ENCODE data around the gene ZNF730.
"Not testable (repeated sequence)": the region's sequence is repeated elsewhere in the genome, so short reads cannot be mapped to it uniquely, and the experiment has no call there.

Gene ZNF730

GRCh38 chr19:23145617-23146415 is 29.0 kb downstream of the ZNF730 start:
- in situ Hi-C loops (cut with MboI; ENCODE audit: low sequenced_read_pairs) = no loop called here
- DNase-seq (ENCODE audit: low spot score in 2 of 2) = no peak
- no peaks in the 10 kb centered on the region for H3K4me1 ChIP-seq
- H3K27me3 ChIP-seq (ENCODE audit: low read depth) = no peaks in the 10 kb centered on the region
- H3K4me3 ChIP-seq = no peak overlapping the region
- H3K9me3 ChIP-seq = 0 out of 2 replicates have a peak, but pooled peaks cover 2% of the 10 kb centered on the region
- no peaks in the 10 kb centered on the region for H3K36me3 ChIP-seq (replicated peaks)

- no peaks in the 10 kb centered on the region for H3K4me1 ChIP-seq
- in situ Hi-C loops (cut with MboI; ENCODE audit: low sequenced_read_pairs) = no loop called here
- no peaks in the 10 kb centered on the region for H3K9me3 ChIP-seq
- no peak for DNase-seq (ENCODE audit: low spot score in 2 of 2)
- H3K27me3 ChIP-seq (ENCODE audit: low read depth) = no peaks in the 10 kb centered on the region
- no peaks in the 10 kb centered on the region for H3K36me3 ChIP-seq (replicated peaks)
- H3K4me3 ChIP-seq = no peak overlapping the region
Measured at GRCh38 chr19:23160766-23161165, 43.9 kb downstream of the ZNF730 start.

DNA sequence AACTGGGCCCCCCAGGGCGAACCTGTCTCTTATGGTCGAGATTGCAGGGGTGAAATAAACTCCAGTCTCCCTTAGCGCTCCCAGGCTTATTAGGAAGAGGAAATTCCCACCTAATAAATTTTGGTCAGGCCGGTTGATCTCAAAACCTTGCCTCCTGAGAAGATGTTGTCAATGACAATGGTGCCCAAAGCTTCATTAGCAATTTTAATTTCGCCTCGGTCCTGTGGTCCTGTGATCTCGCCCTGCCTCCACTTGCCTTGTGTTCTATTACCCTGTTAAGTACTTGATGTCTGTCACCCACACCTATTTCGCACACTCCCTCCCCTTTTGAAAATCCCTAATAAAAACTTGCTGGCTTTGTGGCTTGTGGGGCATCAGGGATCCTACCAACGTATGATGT is 51.5 kb downstream of the ZNF730 start:
- in situ Hi-C loops (cut with MboI; ENCODE audit: low sequenced_read_pairs); H3K4me3 ChIP-seq; H3K9me3 ChIP-seq; H3K27me3 ChIP-seq (ENCODE audit: low read depth); H3K36me3 ChIP-seq (replicated peaks); H3K4me1 ChIP-seq; DNase-seq (ENCODE audit: low spot score in 2 of 2): not testable (repeated sequence)

DNA sequence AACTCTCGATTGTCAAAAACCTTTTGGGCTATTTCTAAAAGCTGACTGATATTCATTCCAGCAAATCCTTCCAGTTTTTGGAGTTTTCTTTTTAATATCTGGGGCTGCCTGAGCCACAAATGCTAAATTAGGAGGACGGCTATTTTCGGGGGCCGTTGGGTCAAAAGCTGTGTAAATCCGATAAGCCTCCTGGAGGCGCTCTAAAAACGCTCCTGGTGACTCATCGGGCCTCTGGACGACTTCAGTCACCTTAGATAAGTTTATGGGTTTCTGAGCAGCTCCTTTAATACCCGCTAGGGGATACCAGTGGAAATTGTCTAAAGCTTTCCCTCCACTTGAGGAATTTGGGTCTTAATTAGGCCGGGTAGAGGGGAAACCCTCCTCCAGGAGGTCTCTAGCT is 66.4 kb downstream of the ZNF730 start:
- no peaks in the 10 kb centered on the region for H3K27me3 ChIP-seq (ENCODE audit: low read depth)
- in situ Hi-C loops (cut with MboI; ENCODE audit: low sequenced_read_pairs) = no loop called here

DNA sequence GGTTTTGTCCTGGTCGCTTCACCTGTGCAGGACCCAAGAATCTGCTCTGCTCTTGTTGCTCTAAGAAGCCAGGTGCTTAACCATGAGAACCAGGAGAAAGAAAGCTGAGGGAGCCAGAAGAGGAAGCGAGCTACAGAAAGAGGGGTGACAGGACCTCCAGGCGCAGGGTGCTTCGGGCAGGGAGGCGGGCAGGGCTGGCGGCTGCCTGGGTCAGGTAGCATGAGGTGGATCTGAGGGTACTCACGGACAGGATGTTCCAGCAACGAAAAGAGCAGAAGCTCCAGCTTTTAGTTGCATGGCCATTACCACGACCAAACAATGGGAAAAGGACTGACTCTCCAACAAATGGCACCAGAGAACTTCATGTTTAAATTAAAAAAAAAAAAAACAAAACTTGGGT is 73.5 kb downstream of the ZNF730 start:
- H3K4me1 ChIP-seq = no peaks in the 10 kb centered on the region
- H3K4me3 ChIP-seq = no peak overlapping the region
- in situ Hi-C loops (cut with MboI; ENCODE audit: low sequenced_read_pairs) = no loop called here
- no peaks in the 10 kb centered on the region for H3K9me3 ChIP-seq
- no peak for DNase-seq (ENCODE audit: low spot score in 2 of 2)
- no peaks in the 10 kb centered on the region for H3K36me3 ChIP-seq (replicated peaks)
- no peaks in the 10 kb centered on the region for H3K27me3 ChIP-seq (ENCODE audit: low read depth)

More for the DNA sequence above, 66.4 kb downstream of the ZNF730 start:
- Histone ChIP-seq H3K4me3 (no peak overlapping the region), H3K4me1 (no peaks in the 10 kb centered on the region), H3K9me3 (no peaks in the 10 kb centered on the region), H3K36me3 (replicated peaks) (no peaks in the 10 kb centered on the region)
- no peak for DNase-seq (ENCODE audit: low spot score in 2 of 2)
